CD4-positive, CD25-positive, alpha-beta regulatory T cell (primary cell): ENCODE results near the gene COL9A2. TPM values are rescaled to one million over a fixed set of nuclear protein-coding genes. Genes with fewer than 3 reads are reported as not detected.

Experiments
- ATAC-seq, 2 donors: fragments of 150-1000 bp; cut with Tn5 transposase; one replicate each; pipeline ENCODE4 v1.10.0; 2021; ENCODE audit warnings: low read depth in 2 of 2, moderate number of reproducible peaks in 2 of 2, moderate library complexity in 1 of 2
- DNase-seq, 3 donors: peaks; one replicate each; pipeline versions ENCODE4 v3.0.0 to v3.0.0-alpha.2; 2012 to 2022; ENCODE audit warnings: mixed read lengths in 1 of 3
- H3K27ac ChIP-seq: one replicate; pipeline ENCODE4 v1.7.0; 2013; ENCODE audit warnings: mild to moderate bottlenecking, low read length; ENCODE audit not compliant: insufficient read depth, poor library complexity, severe bottlenecking
- H3K27me3 ChIP-seq: one replicate; pipeline ENCODE4 v1.7.0; 2013; ENCODE audit warnings: low read length; ENCODE audit not compliant: control insufficient read depth, insufficient read depth
- H3K36me3 ChIP-seq: one replicate; pipeline ENCODE4 v1.7.0; 2013; ENCODE audit warnings: mild to moderate bottlenecking, low read length, moderate library complexity; ENCODE audit not compliant: control insufficient read depth, insufficient read depth
- H3K4me1 ChIP-seq: 2 replicates; pipeline ENCODE4 v1.7.0; 2013; ENCODE audit warnings: mild to moderate bottlenecking, low read length; ENCODE audit not compliant: insufficient read depth, control insufficient read depth, poor library complexity, severe bottlenecking
- H3K4me3 ChIP-seq: one replicate; pipeline ENCODE4 v1.7.0; 2013; ENCODE audit warnings: low read depth, mild to moderate bottlenecking, low read length, moderate library complexity
- H3K9me3 ChIP-seq, 2 experiments: 1 replicate in 1 of 2; 2 replicates in 1 of 2; pipeline ENCODE4 v1.7.0; 2013; ENCODE audit warnings: low read length in 2 of 2, mild to moderate bottlenecking in 1 of 2, moderate library complexity in 1 of 2; ENCODE audit not compliant: control insufficient read depth in 2 of 2
- H3K27ac Mint-ChIP-seq, 3 donors: one replicate each; pipeline ENCODE4 v1.8.0; 2020 to 2022; ENCODE audit warnings: mild to moderate bottlenecking in 3 of 3, mixed read lengths in 3 of 3, moderate library complexity in 2 of 3
- H3K27me3 Mint-ChIP-seq: one replicate; pipeline ENCODE4 v1.8.0; 2022; ENCODE audit warnings: mild to moderate bottlenecking, mixed read lengths
- H3K36me3 Mint-ChIP-seq: one replicate; pipeline ENCODE4 v1.8.0; 2020; ENCODE audit warnings: mixed read lengths
- H3K4me1 Mint-ChIP-seq, 4 donors: one replicate each; pipeline ENCODE4 v1.8.0; 2020 to 2022; ENCODE audit warnings: mixed read lengths in 4 of 4, mild to moderate bottlenecking in 1 of 4
- H3K4me3 Mint-ChIP-seq, 4 donors: one replicate each; pipeline ENCODE4 v1.8.0; 2020 to 2022; ENCODE audit warnings: mild to moderate bottlenecking in 4 of 4, mixed read lengths in 4 of 4, moderate library complexity in 3 of 4
- H3K9me3 Mint-ChIP-seq, 7 donors: one replicate each; pipeline ENCODE4 v1.8.0; 2020 to 2022; ENCODE audit warnings: mixed read lengths in 7 of 7, mild to moderate bottlenecking in 3 of 7, moderate library complexity in 2 of 7
- polyA plus RNA-seq, 4 donors: library from polyadenylated mRNA; unstranded; fragments of 300-500 nt; fragmentation: Illumina TruSeq; gene quantifications; one replicate each; pipeline ENCODE4 v1.2.3, GENCODE V29; 2021
- total RNA-seq: library from RNA; stranded (reverse); gene quantifications from one replicate; pipeline ENCODE4 v1.2.3, GENCODE V29; 2022

Gene COL9A2
- total and polyA plus RNA-seq, 5 donors from 2014 or later, result 0.26 to 2.9 (median 0.55) TPM

GRCh38 chr1:40318970-40319621 lies 2.0 kb upstream of the COL9A2 start:
- Histone ChIP-seq H3K27ac (no peak overlapping the region), H3K36me3 (no peaks in the 10 kb centered on the region), H3K27me3 (no peaks in the 10 kb centered on the region), H3K4me3 (no peak overlapping the region), H3K9me3 (no peaks in the 10 kb centered on the region), H3K4me1 (peaks cover 29% of the 10 kb centered on the region)
- no peak overlapping the region for H3K27ac Mint-ChIP-seq
- H3K27me3 Mint-ChIP-seq, result peaks cover 26% of the 10 kb centered on the region
- peaks cover 0 to 34% (median 21%) of the 10 kb centered on the region in 4 donors for H3K4me1 Mint-ChIP-seq
- peak overlapping the region in 3 of 4 donors; percentile 5 to 75 (median 44) for H3K4me3 Mint-ChIP-seq
- DNase-seq, result no peak
- H3K36me3 Mint-ChIP-seq, result peaks cover 5% of the 10 kb centered on the region
- peaks cover 0 to 2% (median 0%) of the 10 kb centered on the region in 7 donors for H3K9me3 Mint-ChIP-seq
- no peak for ATAC-seq

GRCh38 chr1:40318476-40318875 lies 1.4 kb upstream of the COL9A2 start:
- H3K4me1 ChIP-seq, result peaks cover 29% of the 10 kb centered on the region
- DNase-seq (no peak), ATAC-seq (no peak)
- no peaks in the 10 kb centered on the region for H3K36me3 ChIP-seq
- H3K27me3 ChIP-seq, result no peaks in the 10 kb centered on the region
- no peak overlapping the region for H3K4me3 ChIP-seq
- H3K9me3 ChIP-seq, result no peaks in the 10 kb centered on the region
- H3K36me3 Mint-ChIP-seq, result peaks cover 5% of the 10 kb centered on the region
- peak overlapping the region in 1 of 3 donors; percentile 92 for H3K27ac Mint-ChIP-seq
- H3K4me1 Mint-ChIP-seq, result peaks cover 0 to 40% (median 23%) of the 10 kb centered on the region in 4 donors
- peak overlapping the region in 1 of 4 donors; percentile 5 for H3K4me3 Mint-ChIP-seq
- peaks cover 0 to 2% (median 0%) of the 10 kb centered on the region in 7 donors for H3K9me3 Mint-ChIP-seq
- no peak overlapping the region for H3K27ac ChIP-seq
- peaks cover 22% of the 10 kb centered on the region for H3K27me3 Mint-ChIP-seq

- no peaks in the 10 kb centered on the region for H3K9me3 ChIP-seq
- H3K36me3 ChIP-seq, result no peaks in the 10 kb centered on the region
- peaks cover 5% of the 10 kb centered on the region for H3K36me3 Mint-ChIP-seq
- H3K4me1 Mint-ChIP-seq, result peaks cover 6 to 50% (median 27%) of the 10 kb centered on the region in 4 donors
- H3K4me1 ChIP-seq, result peaks cover 35% of the 10 kb centered on the region
- DNase-seq (no peak), ATAC-seq (no peak)
- peak overlapping the region; percentile 77 to 94 (median 86) for H3K4me3 Mint-ChIP-seq
- H3K9me3 Mint-ChIP-seq, result peaks cover 0 to 2% (median 0%) of the 10 kb centered on the region in 7 donors
- peak overlapping the region; percentile 39 to 88 (median 45) for H3K27ac Mint-ChIP-seq
- H3K4me3 ChIP-seq, result no peak overlapping the region
- no peak overlapping the region for H3K27ac ChIP-seq
- H3K27me3 ChIP-seq, result no peaks in the 10 kb centered on the region
- peaks cover 22% of the 10 kb centered on the region for H3K27me3 Mint-ChIP-seq
These were observed 448 bp upstream of the COL9A2 start for GRCh38 chr1:40317394-40318074.

- peak overlapping the region; percentile 88 to 95 (median 92) for H3K4me3 Mint-ChIP-seq
- peaks cover 5% of the 10 kb centered on the region for H3K36me3 Mint-ChIP-seq
- Histone ChIP-seq H3K36me3 (no peaks in the 10 kb centered on the region), H3K27ac (no peak overlapping the region), H3K9me3 (no peaks in the 10 kb centered on the region), H3K4me3 (peak overlapping the region; percentile 69), H3K27me3 (no peaks in the 10 kb centered on the region), H3K4me1 (peaks cover 43% of the 10 kb centered on the region)
- peaks cover 0 to 2% (median 0%) of the 10 kb centered on the region in 7 donors for H3K9me3 Mint-ChIP-seq
- ATAC-seq, result peak in 1 of 2 donors; percentile 2
- peak overlapping the region; percentile 38 to 88 (median 82) for H3K27ac Mint-ChIP-seq
- DNase-seq, result peak in 2 of 3 donors; percentile 29 to 46
- H3K27me3 Mint-ChIP-seq, result peaks cover 22% of the 10 kb centered on the region
- H3K4me1 Mint-ChIP-seq, result peaks cover 6 to 58% (median 28%) of the 10 kb centered on the region in 4 donors
These were observed 1.1 kb downstream of the COL9A2 start for GRCh38 chr1:40315795-40316594.

DNA sequence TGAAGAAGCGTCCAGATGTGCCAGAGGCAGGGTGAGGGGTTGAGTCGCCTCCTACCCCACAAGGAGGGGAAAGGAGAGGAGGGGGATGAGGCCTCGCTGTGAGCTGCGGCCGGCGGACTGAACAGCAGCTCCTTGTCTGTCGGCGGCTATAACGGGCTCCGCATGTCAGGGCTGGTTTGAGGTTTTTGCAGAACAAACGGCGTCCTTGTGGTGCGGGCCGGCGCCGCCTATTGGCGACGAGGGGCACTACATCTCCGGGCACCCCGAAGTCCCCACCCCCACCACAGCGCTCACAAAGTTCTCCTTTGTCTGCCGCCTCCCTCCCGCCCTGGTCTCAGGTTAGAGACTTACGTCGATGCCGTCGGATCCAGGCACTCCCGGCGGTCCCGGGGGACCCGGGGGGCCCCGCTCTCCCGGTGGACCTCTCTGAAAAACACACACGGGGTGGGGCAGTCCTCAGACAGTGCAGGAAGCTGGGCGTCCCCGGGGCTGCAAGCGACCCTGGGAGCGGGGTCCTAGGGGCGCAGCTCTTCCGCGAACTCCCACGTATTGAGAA lies 1.8 kb downstream of the COL9A2 start:
- H3K27me3 ChIP-seq, result no peaks in the 10 kb centered on the region
- H3K4me3 ChIP-seq, result peak overlapping the region; percentile 69
- no peak overlapping the region for H3K27ac ChIP-seq

DNA sequence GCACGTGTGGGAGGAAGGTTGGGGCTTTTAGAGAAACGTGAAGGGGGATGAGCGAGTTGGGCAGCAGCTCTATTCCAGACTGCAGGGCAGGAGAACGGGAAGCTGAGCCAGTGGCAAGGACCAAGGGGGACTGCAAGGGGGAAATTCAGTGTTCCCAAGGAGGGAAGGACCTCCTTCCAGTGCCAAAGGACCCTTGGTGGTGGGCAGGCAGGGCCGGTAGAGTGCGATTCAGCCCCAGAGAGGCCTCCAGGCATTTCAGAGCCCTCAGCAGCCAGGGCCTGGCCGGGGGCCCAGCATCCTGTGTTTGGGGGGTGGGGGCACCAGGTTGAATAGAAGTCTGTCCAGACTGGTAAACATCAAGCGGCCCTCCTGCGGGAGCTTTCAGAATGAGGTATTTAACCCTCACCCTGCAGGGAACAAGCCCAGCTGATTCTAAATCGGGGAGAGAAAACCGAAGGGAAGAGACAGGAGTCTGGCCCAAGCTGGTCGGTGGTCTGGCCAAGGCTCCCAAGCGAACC lies 2.3 kb downstream of the COL9A2 start:
- Histone ChIP-seq H3K36me3 (no peaks in the 10 kb centered on the region), H3K27me3 (no peaks in the 10 kb centered on the region), H3K4me3 (no peak overlapping the region), H3K27ac (no peak overlapping the region), H3K4me1 (peaks cover 43% of the 10 kb centered on the region), H3K9me3 (no peaks in the 10 kb centered on the region)
- Mint-ChIP-seq H3K4me1 (peaks cover 6 to 58% (median 28%) of the 10 kb centered on the region in 4 donors), H3K4me3 (peak overlapping the region; percentile 68 to 93 (median 89)), H3K36me3 (peaks cover 5% of the 10 kb centered on the region), H3K27me3 (peaks cover 22% of the 10 kb centered on the region), H3K9me3 (peaks cover 0 to 2% (median 0%) of the 10 kb centered on the region in 7 donors), H3K27ac (peak overlapping the region in 2 of 3 donors; percentile 63 to 82)
- no peak for ATAC-seq
- no peak for DNase-seq

More for the DNA sequence above, 1.8 kb downstream of the COL9A2 start:
- H3K9me3 Mint-ChIP-seq, result peaks cover 0 to 2% (median 0%) of the 10 kb centered on the region in 7 donors
- DNase-seq, result peak; percentile 71 to 93 (median 85)
- H3K4me1 Mint-ChIP-seq, result peaks cover 6 to 58% (median 28%) of the 10 kb centered on the region in 4 donors
- H3K36me3 Mint-ChIP-seq, result peaks cover 5% of the 10 kb centered on the region
- peak overlapping the region; percentile 63 to 88 (median 82) for H3K27ac Mint-ChIP-seq
- H3K27me3 Mint-ChIP-seq, result peaks cover 22% of the 10 kb centered on the region
- Histone ChIP-seq H3K9me3 (no peaks in the 10 kb centered on the region), H3K36me3 (no peaks in the 10 kb centered on the region), H3K4me1 (peaks cover 43% of the 10 kb centered on the region)
- H3K4me3 Mint-ChIP-seq, result peak overlapping the region; percentile 88 to 95 (median 92)
- ATAC-seq, result peak; percentile 80 to 81
